Body of pancreas (tissue), 4 donors: ENCODE measurements around the gene MAP3K20. TPM values are rescaled to one million over a fixed set of nuclear protein-coding genes. Genes with fewer than 3 reads are reported as not detected.

Experiments used
- ATAC-seq: fragments of 150-250 bp; one replicate; pipeline ENCODE4 v1.9.1; 2016
- DNase-seq, 4 donors: peaks; one replicate each; pipeline ENCODE4 v3.0.0-alpha.2; 2019
- H3K27ac ChIP-seq, 4 donors: fragments of 200-600 bp; sonication (generic); 1 replicate in 3 of 4; 2 replicates in 1 of 4; pipeline versions ENCODE4 v1.5.1 to v1.6.1; 2016 to 2019; ENCODE audit warnings: mild to moderate bottlenecking in 1 of 4, mixed read lengths in 1 of 4, moderate library complexity in 1 of 4
- H3K27me3 ChIP-seq, 2 donors: fragments of 200-600 bp; sonication (generic); one replicate each; pipeline ENCODE4 v1.6.0; 2016; ENCODE audit warnings: mild to moderate bottlenecking in 1 of 2
- H3K36me3 ChIP-seq, 2 donors: fragments of 200-600 bp; sonication (generic); replicated peaks in 1 of 2; 2 replicates each; pipeline ENCODE4 v1.5.1; 2016; ENCODE audit warnings: low read depth in 2 of 2; ENCODE audit not compliant: insufficient read depth in 1 of 2
- H3K4me1 ChIP-seq: fragments of 200-600 bp; sonication (generic); one replicate; pipeline ENCODE4 v1.6.0; 2016
- H3K4me3 ChIP-seq, 2 donors: fragments of 200-600 bp; sonication (generic); 1 replicate in 1 of 2; 2 replicates in 1 of 2; pipeline ENCODE4 v1.5.1; 2016 to 2019
- H3K9me3 ChIP-seq, 3 donors: fragments of 200-600 bp; sonication (generic); 1 replicate in 2 of 3; 2 replicates in 1 of 3; pipeline ENCODE4 v1.5.1; 2016
- CTCF ChIP-seq, 7 experiments: fragments of 450-650 bp in 4 of 7; fragments of 200-600 bp in 3 of 7; sonication (generic) in 3 of 7; IDR thresholded peaks; one replicate each; pipeline ENCODE4 v1.5.1; 2016 to 2019; ENCODE audit warnings: antibody characterized with exemption in 7 of 7
- POLR2A ChIP-seq, 3 donors: fragments of 450-650 bp; IDR thresholded peaks; one replicate each; pipeline ENCODE4 v1.6.1; 2016; ENCODE audit warnings: antibody characterized with exemption in 3 of 3, mild to moderate bottlenecking in 2 of 3
- WGBS, 2 donors: methylation state at CpG; one replicate each; pipeline ENCODE4 v1.1.5; 2017; 5-methylcytosine and 5-hydroxymethylcytosine counted together
- intact Hi-C: fragments of 100-400 bp; cut with DNase I; formaldehyde crosslinking; loops from one replicate; pipeline ENCODE4 v1.15.1; 2023
- total RNA-seq, 2 donors: library from RNA; depleted of rRNA; stranded (reverse); fragments of >200 nt; gene quantifications; one replicate each; pipeline ENCODE4 v1.1.0, GENCODE V29; 2016

Gene MAP3K20
- total RNA-seq, 2 donors from 2014 or later: 11.5 to 18.7 TPM

GRCh38 chr2:173136599-173136998 is 61.0 kb downstream of the MAP3K20 start:
- H3K9me3 ChIP-seq: peaks cover 0 to under 1% (median 0%) of the 10 kb centered on the region in 3 donors
- TF ChIP-seq POLR2A (IDR thresholded peaks at IDR 0.05) (no peak), CTCF (IDR thresholded peaks at IDR 0.05) (no peak)
- H3K36me3 ChIP-seq: no peaks in the 10 kb centered on the region
- intact Hi-C loops: no loop called here
- no peaks in the 10 kb centered on the region for H3K27me3 ChIP-seq
- no peak for ATAC-seq
- 83 to 94% methylated on average over 2 of the region's 2 CpGs for WGBS, 2 donors
- no peak overlapping the region for H3K4me3 ChIP-seq
- no peaks in the 10 kb centered on the region for H3K4me1 ChIP-seq
- DNase-seq: no peak
- H3K27ac ChIP-seq: no peak overlapping the region

GRCh38 chr2:173137610-173138009 is 62.0 kb downstream of the MAP3K20 start:
- no peaks in the 10 kb centered on the region for H3K27me3 ChIP-seq
- no peaks in the 10 kb centered on the region for H3K36me3 ChIP-seq
- intact Hi-C loops: no loop called here
- H3K27ac ChIP-seq: no peak overlapping the region
- DNase-seq: no peak
- WGBS, 2 donors: 81% methylated on average over 3 of the region's 3 CpGs
- no peak overlapping the region for H3K4me3 ChIP-seq
- TF ChIP-seq POLR2A (IDR thresholded peaks at IDR 0.05) (no peak), CTCF (IDR thresholded peaks at IDR 0.05) (no peak)
- ATAC-seq: no peak
- H3K4me1 ChIP-seq: no peaks in the 10 kb centered on the region
- peaks cover 0 to 3% (median 0%) of the 10 kb centered on the region in 3 donors for H3K9me3 ChIP-seq

- ATAC-seq: no peak
- Histone ChIP-seq H3K4me1 (no peaks in the 10 kb centered on the region), H3K4me3 (no peak overlapping the region), H3K36me3 (no peaks in the 10 kb centered on the region), H3K9me3 (peaks cover 0 to 3% (median 0%) of the 10 kb centered on the region in 3 donors), H3K27ac (no peak overlapping the region), H3K27me3 (no peaks in the 10 kb centered on the region)
- no peak for DNase-seq
- intact Hi-C loops: no loop called here
- WGBS, 2 donors: 89 to 92% methylated on average over 3 of the region's 3 CpGs
- TF ChIP-seq CTCF (IDR thresholded peaks at IDR 0.05): no peak
Measured at GRCh38 chr2:173138962-173139361, 63.3 kb downstream of the MAP3K20 start.

GRCh38 chr2:173141666-173142065 is 66.0 kb downstream of the MAP3K20 start:
- no peak for ATAC-seq
- Histone ChIP-seq H3K4me3 (no peak overlapping the region), H3K4me1 (no peaks in the 10 kb centered on the region), H3K27ac (no peak overlapping the region), H3K27me3 (no peaks in the 10 kb centered on the region), H3K9me3 (peaks cover 0 to 3% (median 0%) of the 10 kb centered on the region in 3 donors), H3K36me3 (no peaks in the 10 kb centered on the region)
- no peak for TF ChIP-seq CTCF (IDR thresholded peaks at IDR 0.05)
- no peak for TF ChIP-seq POLR2A (IDR thresholded peaks at IDR 0.05)
- intact Hi-C loops: no loop called here
- no peak for DNase-seq

- intact Hi-C loops: no loop called here
- no peaks in the 10 kb centered on the region for H3K36me3 ChIP-seq
- H3K27ac ChIP-seq: no peak overlapping the region
- H3K27me3 ChIP-seq: no peaks in the 10 kb centered on the region
- ATAC-seq (no peak), DNase-seq (no peak)
- H3K4me3 ChIP-seq: no peak overlapping the region
- H3K4me1 ChIP-seq: no peaks in the 10 kb centered on the region
- peaks cover 0 to 3% (median 0%) of the 10 kb centered on the region in 3 donors for H3K9me3 ChIP-seq
- TF ChIP-seq POLR2A (IDR thresholded peaks at IDR 0.05) (no peak), CTCF (IDR thresholded peaks at IDR 0.05) (no peak)
Measured at GRCh38 chr2:173145454-173145853, 69.8 kb downstream of the MAP3K20 start.
